Measurements from ENCODE around the gene SOCS6.
"Not testable (repeated sequence)": the region's sequence is repeated elsewhere in the genome, so short reads cannot be mapped to it uniquely, and the experiment has no call there.

SOCS6 gene

DNA sequence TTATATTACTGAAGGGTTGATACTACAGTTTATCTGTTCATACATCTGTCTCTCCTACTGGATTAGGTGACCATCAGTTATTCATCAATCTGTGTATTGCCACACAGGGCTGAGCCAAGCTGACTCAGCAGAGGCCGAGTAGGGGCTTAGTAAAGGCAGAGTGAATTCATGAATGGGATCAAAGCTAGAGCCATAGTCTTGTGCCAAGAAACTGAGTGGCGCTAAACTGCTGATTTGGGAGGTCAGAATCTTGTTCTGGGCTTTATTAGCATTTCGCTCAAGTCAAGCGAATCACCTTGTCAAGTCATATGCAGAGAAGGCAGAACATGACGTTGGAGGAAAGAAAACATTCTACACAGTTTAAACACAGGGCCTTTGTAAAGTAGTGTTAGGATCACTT lies 34.1 kb downstream of the SOCS6 start:
- DNase-seq (ENCODE audit: low read depth in 2 of 2) = no peak

DNA sequence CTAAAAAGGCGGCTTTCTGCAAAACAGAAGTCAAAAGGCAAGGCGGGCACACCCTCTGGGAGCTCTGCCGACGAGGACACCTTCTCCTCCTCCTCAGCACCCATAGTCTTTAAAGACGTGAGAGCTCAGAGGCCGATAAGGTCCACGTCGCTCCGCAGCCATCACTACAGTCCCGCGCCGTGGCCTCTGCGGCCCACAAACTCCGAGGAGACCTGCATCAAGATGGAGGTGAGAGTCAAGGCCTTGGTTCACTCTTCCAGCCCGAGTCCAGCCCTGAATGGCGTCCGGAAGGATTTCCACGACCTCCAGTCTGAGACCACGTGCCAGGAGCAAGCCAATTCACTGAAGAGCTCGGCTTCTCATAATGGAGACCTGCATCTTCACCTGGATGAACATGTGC lies 36.1 kb downstream of the SOCS6 start:
- DNase-seq (ENCODE audit: low read depth in 2 of 2) = no peak

DNA sequence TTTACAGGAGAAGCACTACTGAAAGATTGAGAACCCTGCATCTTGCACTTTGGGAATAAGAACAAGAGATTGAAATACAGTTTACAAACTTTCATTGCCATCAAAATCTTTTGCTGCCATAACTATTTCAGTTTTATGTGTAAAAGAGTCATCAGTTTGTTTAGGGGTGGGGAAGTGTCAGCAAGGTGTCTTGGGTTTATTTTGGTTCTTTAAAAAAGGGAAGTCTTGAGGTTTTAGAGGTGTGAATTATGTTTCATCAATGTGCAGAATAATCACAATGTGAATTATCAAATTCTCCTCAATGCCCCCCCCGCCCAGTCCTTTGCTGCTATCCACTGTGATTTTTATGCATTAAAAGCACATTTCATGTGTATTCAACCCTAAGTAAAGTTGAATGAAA lies 37.4 kb downstream of the SOCS6 start:
- no peak for DNase-seq (ENCODE audit: low read depth in 2 of 2)

DNA sequence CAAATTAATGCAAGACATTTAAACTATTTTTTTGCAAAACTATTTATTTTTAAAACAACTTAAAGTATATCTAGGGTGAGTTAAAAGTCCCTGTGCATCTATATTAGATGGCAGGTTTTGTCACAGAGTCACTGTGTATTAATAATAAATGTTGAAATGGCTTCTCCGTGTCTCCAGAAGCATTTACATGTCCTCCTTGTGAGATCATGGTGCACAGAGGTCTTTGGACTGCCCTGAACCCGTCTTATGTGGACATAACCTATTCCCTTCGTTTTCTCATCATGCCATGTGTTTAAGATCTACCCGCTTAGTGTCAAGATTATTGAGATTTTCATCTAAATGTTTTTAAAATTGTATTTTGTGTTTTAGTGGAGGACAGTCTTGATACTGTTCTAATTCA lies 39.3 kb downstream of the SOCS6 start:
- no peak for DNase-seq (ENCODE audit: low read depth in 2 of 2)

- no peak for DNase-seq (ENCODE audit: low read depth in 2 of 2)
Measured at GRCh38 chr18:70329071-70329470, 40.2 kb downstream of the SOCS6 start.

DNA sequence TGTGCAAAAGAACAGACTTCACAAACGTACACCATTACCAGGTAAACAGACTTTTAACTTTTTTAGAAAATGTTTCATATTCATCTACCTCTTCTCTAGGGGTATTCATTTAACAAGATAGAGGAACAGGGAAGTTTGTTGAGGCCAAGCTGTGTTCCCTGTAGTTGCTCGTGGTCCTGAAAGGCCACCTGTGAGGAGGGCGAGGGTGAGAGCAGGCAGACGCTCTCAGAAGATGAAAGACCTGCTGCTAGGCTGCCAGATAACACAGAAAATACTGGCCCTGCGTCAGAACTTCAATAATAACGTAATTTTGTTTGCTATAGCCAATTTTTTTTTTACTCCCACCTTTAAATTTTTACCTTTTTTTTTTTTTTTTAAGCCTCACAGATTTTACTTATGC lies 42.0 kb downstream of the SOCS6 start:
- no peak for DNase-seq (ENCODE audit: low read depth in 2 of 2)

DNA sequence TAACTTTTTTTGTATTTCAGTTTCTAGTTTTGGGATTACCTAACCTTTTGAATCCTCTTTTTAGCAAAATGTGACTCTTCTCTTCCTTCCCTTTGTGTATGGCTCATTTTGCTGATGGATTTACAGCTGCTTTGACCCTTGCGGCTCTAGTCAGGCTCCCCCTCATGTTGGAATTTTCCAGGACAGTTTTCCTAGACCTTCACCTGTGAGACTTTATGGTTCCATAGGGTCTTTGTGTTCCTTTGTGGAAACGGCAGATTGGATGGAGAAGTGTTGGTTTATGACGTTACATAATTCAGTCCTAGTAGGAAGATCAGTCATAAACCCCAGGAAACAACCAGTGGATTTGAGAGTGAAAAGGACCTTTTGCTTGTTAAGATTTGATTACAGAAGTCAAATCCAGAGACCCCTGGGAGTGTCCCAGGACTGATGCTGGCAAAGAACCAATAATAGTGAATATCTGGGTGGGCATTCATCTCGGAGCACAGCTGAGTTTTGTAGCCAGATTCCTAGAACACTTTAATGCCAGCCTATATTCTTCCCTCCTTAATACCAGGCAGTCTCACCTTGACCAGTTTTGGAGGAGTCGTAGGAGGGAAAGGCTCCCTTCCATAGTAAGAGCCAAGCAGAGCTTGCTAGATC lies 42.7 kb downstream of the SOCS6 start:
- no peak for DNase-seq (ENCODE audit: low read depth in 2 of 2)

- no peak for DNase-seq (ENCODE audit: low read depth in 2 of 2)
Measured at GRCh38 chr18:70332694-70333093, 43.8 kb downstream of the SOCS6 start.

GRCh38 chr18:70333316-70333715 lies 44.5 kb downstream of the SOCS6 start:
- DNase-seq (ENCODE audit: low read depth in 2 of 2) = no peak

DNA sequence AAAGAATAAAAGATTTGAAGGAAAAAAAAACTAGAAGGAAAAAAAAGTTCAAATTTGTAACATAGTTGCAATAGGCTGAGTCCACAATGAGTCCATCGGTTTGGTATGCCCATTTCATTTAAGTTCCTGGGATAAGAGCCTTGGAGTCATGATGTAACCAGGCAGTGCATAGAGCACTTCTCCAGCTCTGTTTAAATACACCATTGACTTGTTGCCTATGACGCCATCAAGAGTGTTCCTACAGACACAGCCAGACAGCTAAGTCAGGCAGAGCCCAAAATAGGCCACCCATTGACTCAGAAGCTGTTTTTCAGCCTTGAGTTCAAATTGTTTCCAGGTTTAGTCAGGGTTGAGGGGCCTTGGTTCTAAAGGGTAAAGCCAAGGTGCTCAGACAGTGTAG lies 44.9 kb downstream of the SOCS6 start:
- no peak for DNase-seq (ENCODE audit: low read depth in 2 of 2)

DNA sequence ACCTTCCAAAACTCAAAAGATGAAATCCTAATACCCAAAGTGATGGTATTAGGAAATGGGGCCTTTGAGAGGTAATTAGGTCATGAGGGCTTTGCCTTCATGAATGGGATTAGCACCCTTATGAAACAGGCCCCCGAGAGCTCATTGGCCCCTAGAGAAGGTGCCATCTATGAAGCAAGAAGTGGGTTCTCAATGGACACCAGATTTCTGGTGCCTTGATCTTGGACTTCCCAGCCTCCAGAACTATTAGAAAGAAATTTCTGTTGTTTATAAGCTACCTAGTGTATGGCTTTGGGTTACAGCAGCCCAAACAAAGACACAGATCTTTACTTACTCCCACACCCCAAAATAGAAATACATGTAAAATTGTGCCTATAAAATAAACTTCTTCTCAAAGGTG lies 45.4 kb downstream of the SOCS6 start:
- DNase-seq (ENCODE audit: low read depth in 2 of 2) = no peak

- no peak for DNase-seq (ENCODE audit: low read depth in 2 of 2)
Measured at GRCh38 chr18:70334728-70335329, 46.0 kb downstream of the SOCS6 start.

- DNase-seq (ENCODE audit: low read depth in 2 of 2) = no peak
Measured at GRCh38 chr18:70335892-70336726, 47.3 kb downstream of the SOCS6 start.

- no peak for DNase-seq (ENCODE audit: low read depth in 2 of 2)
Measured at GRCh38 chr18:70337139-70337972, 48.5 kb downstream of the SOCS6 start.

- no peak for DNase-seq (ENCODE audit: low read depth in 2 of 2)
Measured at GRCh38 chr18:70338890-70339289, 50.0 kb downstream of the SOCS6 start.

- no peak for DNase-seq (ENCODE audit: low read depth in 2 of 2)
Measured at GRCh38 chr18:70339915-70340314, 51.1 kb downstream of the SOCS6 start.

DNA sequence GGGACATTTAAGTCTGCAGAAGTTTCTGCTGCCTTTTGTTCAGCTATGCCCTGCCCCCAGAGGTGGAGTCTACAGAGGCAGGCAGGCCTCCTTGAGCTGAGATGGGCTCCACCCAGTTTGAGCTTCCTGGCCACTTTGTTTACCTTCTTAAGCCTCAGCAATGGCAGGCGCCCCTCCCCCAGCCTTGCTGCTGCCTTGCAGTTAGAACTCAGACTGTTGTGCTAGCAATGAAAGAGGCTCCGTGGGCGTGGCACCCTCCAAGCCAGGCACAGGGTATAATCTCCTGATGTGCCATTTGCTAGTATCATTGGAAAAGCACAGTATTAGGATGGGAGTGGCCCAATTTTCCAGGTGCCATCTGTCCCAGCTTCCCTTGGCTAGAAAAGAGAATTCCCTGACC lies 59.6 kb downstream of the SOCS6 start:
- DNase-seq (ENCODE audit: low read depth in 2 of 2) = not testable (repeated sequence)

DNA sequence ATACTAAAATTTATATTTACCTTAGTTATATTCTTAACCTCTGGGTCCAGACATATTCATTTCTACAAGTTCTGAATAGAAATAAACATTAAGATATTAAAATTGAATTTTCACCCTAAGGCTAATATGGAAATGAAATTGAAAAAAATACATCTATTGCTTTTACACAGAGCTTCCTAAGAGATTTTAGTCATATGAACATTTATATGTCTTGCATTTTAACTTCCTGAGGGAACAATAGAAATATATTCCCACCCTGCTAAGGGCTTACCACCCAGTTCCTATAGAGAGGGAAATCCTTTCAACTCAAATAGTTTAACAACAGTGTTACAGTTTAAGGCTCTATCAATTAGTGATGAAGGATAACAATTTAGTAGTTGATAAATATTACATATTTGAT lies 60.5 kb downstream of the SOCS6 start:
- DNase-seq (ENCODE audit: low read depth in 2 of 2) = no peak

DNA sequence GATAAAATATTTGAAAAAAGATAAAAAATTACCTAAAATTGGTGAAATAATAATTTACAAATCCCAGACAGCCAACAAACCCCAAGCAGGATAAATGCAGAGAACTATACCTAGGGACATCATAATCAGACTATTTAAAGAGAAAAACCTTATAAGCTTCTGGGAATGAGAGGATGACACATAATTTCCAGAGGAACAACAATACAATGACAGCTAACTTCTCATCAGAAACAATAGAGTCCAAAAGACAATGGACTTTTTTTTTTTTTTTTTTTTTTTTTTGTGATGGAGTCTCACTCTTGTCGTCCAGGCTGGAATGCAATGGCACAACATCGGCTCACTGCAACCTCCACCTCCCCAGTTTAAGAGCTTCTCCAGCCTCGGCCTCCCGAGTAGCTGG lies 65.2 kb downstream of the SOCS6 start:
- no peak for DNase-seq (ENCODE audit: low read depth in 2 of 2)

GRCh38 chr18:70354771-70355170 lies 65.9 kb downstream of the SOCS6 start:
- no peak for DNase-seq (ENCODE audit: low read depth in 2 of 2)

- no peak for DNase-seq (ENCODE audit: low read depth in 2 of 2)
Measured at GRCh38 chr18:70355620-70356385, 67.0 kb downstream of the SOCS6 start.

DNA sequence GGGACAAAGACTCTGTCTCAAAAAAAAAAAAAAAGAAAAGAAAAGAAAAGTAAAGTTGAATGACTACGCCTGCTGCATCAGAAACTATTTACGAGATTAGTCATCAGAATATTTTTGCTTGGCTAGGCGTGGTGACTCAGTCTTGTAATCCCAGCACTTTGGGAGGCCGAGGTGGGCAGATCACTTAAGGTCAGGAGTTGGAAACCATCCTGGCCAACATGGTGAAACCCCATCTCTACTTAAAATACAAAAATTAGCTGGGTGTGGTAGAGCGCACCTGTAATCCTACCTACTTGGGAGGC lies 69.2 kb downstream of the SOCS6 start:
- DNase-seq (ENCODE audit: low read depth in 2 of 2) = not testable (repeated sequence)

Measured in activated CD4-positive, alpha-beta T cell treated with anti-CD3 and anti-CD28 coated beads for 24 hours (primary cell).